8988T (cell line): ENCODE data around the gene PCDHA2.
A peak's percentile ranks its signal among the peaks of the same experiment; 100 is the strongest.
"Not testable (repeated sequence)": the region's sequence is repeated elsewhere in the genome, so short reads cannot be mapped to it uniquely, and the experiment has no call there.

Experiments used
- DNase-seq: peaks from one replicate; pipeline ENCODE4 v3.0.0; 2011

The PCDHA2 gene

DNA sequence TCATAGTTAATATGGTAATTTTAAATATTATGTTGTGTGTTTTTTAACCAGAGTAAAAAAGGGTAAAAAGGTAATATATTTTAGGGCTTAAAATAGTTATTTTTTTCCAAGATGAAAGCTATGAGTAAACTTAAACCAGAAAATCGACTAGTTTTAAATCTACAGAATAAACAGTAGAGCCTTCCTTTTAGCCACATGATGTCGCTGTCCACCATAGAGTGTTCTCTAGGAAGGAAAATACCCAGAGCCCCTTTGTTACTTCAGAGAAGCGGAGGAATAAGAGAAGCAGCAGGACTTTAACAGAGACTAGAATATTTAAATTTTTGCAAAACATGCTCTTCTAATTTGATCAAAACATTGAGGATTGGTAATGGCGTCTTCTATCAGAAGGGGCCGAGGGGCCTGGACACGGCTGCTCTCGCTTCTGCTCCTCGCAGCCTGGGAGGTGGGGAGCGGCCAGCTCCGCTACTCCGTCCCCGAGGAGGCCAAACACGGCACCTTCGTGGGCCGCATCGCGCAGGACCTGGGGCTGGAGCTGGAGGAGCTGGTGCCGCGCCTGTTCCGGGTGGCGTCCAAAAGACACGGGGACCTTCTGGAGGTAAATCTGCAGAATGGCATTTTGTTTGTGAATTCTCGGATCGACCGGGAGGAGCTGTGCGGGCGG, at the start of gene PCDHA2:
TSS of gene PCDHA2 (plus strand) at position 258 of the 664 bp plus-strand sequence.
- no peak for DNase-seq

DNA sequence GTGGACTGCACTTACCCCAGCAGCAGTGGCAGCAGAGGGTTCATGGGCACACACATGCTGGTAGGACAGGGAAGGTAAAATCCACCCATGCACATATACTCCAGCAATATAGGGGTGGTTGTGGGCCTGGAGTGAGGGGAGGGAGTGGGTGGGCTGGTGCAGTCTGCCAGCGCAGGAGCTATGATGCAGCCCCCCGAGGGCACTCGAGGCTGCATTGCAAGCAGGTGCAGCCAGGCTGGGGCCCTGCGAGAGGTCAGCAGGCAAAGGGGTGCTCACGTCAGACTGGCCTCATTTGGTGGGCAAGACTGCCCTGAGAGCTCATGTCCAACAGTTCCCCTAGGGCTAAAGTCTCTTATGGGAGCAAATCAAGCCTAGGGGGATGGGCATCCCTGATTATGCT, 41.1 kb upstream of the PCDHA2 start:
- no peak for DNase-seq

DNA sequence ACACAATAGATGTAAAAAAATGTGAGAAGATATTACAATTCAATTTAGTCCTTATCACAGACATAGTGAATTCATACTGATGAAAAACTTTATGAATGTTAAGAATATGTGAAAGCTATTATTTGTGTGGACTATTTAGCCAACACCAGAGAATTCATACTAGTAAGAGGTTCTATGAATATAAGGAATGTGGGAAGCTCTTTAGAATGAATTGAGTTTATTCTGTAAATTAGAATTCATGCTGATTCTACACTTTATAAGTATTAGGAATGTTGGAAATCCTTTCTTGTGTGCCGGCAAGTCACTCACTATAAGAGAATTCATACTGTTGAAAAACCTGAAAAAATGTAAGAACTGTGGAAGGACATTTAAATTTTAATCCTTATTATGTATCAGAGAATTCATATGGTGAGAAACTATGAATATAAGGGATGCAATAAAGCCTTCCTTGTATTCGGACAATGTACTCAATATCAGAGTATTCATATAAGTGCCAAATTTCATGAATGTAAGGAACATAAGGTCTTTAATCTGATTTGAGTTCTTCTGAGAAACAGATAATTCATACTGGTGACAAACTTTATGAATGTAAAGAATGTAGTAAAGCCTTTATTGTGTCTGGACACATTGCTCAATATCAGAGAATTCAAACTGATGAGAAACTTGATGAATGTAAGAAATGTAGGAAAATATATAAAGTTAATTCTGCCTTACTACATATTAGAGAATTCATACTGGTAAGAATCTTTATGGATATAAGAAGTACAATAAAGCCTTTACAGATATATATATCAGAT, 30.3 kb upstream of the PCDHA2 start:
- no peak for DNase-seq

DNA sequence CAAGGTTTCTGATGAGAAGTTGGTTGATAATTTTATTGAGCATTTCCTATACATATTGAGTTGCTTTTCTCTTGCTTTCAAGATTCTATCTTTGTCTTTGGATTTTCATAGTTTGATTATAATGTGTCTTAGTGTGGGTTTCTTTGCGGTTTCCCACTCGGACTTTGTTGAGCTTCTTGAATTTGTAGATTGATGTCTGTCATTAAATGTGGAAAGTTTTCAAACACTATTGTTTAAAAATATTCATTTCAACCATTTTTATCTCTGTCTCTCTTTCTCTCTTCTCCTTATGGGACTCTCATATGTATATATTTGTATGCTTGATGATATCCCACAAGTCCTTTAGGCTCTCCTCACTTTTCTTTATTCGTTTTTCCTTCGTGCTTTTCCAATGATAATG, 27.2 kb upstream of the PCDHA2 start:
- DNase-seq: no peak

DNA sequence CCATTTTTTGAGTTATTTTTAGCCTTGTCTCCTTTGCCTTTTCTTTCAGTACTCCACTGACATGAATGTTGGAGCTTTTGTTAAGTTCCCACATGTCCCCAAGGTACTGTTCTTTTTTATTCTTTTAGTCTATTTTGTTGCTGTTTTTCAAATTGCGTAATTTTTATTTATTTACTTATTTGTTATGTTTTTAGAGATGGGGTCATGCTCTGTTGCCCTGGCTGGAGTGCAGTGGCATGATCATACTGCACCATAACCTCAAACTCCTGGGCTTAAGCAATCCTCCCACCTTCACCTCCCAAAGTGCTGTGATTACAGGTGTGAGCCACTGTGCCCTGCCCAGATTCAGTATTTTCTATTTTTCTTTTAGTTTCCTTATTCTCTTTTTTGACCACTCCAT, 14.1 kb upstream of the PCDHA2 start:
- DNase-seq: no peak

DNA sequence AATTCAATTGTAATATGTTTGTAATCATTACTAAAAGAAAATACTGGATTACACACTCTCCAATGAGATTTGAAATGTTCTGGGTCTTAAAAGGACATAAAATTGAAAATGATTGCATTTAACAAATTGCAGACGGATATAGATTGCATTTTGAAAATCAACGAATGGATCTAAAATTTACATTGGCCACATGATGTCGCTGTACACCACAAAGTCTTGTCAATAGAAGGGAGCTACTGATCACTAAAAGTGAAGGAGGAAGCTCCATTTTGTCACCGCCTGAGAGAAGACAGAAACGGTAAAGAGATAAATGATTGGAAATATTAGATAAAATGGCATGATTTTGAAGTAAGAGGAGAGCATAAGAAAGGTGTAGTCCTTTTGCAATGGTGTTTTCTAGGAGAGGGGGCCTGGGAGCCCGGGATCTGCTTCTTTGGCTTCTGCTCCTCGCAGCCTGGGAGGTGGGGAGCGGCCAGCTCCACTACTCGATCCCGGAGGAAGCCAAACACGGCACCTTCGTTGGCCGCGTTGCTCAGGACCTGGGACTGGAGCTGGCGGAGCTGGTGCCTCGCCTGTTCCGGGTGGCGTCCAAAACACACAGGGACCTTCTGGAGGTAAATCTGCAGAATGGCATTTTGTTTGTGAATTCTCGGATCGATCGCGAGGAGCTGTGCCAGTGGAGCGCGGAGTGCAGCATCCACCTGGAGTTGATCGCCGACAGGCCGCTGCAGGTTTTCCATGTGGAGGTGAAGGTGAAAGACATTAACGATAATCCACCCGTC, 8.6 kb upstream of the PCDHA2 start, which contains the start of gene PCDHA1:
TSS of gene PCDHA1 (plus strand) at position 236 of the 782 bp plus-strand sequence.
- peak; percentile 63 for DNase-seq

DNA sequence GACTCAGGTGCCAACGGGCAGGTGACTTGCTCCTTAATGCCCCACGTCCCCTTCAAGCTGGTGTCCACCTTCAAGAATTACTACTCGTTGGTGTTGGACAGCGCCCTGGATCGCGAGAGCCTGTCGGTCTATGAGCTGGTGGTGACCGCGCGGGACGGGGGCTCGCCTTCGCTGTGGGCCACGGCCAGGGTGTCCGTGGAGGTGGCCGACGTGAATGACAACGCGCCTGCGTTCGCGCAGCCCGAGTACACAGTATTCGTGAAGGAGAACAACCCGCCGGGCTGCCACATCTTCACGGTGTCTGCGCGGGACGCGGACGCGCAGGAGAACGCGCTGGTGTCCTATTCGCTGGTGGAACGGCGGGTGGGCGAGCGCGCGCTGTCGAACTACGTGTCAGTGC, 7.2 kb upstream of the PCDHA2 start:
- not testable (repeated sequence) for DNase-seq

DNA sequence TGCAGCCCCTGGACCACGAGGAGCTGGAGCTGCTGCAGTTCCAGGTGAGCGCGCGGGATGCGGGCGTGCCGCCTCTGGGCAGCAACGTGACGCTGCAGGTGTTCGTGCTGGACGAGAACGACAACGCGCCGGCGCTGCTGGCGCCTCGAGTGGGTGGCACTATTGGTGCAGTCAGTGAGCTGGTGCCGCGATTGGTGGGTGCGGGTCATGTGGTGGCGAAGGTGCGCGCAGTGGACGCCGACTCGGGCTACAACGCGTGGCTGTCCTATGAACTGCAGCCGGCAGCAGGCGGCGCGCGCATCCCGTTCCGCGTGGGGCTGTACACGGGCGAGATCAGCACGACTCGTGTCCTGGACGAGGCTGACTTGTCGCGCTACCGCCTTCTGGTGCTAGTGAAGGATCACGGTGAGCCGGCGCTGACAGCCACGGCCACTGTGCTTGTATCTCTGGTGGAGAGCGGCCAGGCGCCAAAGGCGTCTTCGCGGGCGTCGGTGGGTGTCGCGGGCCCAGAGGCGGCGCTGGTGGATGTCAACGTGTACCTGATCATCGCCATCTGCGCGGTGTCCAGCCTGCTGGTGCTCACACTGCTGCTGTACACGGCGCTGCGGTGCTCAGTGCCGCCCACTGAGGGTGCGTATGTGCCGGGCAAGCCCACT, 6.7 kb upstream of the PCDHA2 start:
- not testable (repeated sequence) for DNase-seq

DNA sequence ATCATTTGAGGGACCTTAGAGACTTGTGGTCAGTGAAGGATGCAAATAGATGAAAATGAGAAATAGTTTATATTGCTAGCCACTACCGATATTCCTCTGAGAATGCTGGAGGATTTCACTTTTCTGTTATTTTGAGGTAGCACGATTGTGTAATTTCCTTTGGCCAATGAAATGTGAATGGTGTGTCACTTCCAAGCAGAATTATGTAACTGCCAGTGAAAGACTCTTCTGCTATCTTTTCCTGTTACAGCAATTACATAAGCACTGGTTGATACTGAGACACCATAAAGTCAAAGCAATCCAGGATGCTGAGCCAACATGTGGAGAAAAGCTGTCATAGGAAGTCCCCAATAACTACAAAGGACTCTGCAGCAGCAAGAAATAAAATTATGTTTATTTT, 3.6 kb upstream of the PCDHA2 start:
- DNase-seq: no peak

DNA sequence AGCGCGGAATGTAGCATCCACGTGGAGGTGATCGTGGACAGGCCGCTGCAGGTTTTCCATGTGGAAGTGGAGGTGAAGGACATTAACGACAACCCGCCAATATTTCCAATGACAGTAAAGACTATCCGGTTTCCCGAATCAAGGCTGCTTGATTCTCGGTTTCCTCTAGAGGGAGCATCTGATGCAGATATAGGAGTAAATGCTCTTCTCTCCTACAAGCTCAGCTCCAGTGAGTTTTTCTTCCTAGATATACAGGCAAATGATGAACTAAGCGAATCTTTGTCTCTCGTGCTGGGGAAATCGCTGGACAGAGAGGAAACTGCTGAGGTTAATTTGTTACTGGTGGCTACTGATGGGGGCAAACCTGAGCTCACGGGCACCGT, 598 bp downstream of the PCDHA2 start:
- peak; percentile 36 for DNase-seq

DNA sequence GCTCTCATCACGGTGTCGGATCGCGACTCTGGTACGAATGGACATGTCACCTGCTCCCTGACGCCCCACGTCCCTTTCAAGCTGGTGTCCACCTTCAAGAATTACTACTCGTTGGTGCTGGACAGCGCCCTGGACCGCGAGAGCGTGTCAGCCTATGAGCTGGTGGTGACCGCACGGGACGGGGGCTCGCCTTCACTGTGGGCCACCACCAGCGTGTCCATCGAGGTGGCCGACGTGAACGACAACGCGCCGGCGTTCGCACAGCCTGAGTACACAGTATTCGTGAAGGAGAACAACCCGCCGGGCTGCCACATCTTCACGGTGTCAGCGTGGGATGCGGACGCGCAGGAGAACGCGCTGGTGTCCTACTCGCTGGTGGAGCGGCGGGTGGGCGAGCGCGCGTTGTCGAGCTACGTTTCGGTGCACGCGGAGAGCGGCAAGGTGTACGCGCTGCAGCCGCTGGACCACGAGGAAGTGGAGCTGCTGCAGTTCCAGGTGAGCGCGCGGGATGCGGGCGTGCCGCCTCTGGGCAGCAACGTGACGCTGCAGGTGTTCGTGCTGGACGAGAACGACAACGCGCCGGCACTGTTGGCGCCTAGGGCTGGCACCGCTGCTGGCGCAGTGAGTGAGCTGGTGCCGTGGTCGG, 1.5 kb downstream of the PCDHA2 start:
- DNase-seq: not testable (repeated sequence)

DNA sequence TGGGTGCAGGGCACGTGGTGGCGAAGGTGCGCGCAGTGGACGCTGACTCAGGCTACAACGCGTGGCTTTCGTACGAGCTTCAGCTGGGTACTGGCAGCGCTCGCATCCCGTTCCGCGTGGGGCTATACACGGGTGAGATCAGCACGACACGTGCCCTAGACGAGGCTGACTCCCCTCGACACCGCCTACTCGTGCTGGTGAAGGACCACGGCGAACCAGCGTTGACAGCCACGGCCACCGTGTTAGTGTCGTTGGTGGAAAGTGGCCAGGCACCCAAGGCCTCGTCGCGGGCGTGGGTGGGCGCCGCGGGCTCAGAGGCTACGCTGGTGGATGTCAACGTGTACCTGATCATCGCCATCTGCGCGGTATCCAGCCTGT, 2.1 kb downstream of the PCDHA2 start:
- no peak for DNase-seq

DNA sequence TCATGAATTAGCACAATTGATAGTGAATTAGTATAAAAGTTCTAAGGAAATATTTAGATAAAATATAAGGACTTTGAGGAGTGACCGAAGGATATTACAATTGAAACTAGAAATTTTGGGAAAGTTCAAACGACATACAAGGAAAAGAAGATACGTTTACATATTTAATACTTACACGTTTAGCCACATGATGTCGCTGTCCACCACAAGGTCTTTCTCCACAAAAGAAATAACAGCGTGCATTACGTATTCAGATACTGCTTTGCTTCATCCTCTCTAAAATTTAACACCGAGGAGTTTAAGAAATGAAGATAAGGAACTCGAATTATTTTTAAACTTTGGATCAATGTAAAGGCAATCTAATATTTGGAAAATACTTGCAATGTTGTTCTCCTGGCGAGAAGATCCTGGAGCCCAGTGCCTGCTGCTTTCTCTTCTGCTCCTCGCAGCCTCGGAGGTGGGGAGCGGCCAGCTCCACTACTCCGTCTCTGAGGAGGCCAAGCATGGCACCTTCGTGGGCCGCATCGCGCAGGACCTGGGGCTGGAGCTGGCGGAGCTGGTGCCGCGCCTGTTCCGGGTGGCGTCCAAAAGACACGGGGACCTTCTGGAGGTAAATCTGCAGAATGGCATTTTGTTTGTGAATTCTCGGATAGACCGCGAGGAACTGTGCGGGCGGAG, 6.3 kb downstream of the PCDHA2 start, which contains the start of gene PCDHA3:
TSS of gene PCDHA3 (plus strand) at position 242 of the 678 bp plus-strand sequence.
- no peak for DNase-seq

DNA sequence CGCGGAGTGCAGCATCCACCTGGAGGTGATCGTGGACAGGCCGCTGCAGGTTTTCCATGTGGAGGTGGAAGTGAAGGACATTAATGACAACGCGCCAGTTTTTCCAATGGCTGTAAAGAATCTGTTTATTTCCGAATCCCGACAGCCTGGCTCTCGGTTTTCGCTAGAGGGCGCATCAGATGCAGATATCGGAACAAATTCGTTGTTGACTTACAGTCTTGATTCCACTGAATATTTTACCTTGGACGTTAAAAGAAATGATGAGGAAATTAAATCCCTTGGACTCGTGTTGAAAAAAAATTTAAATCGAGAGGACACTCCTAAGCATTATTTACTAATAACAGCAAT, 6.8 kb downstream of the PCDHA2 start:
- no peak for DNase-seq

DNA sequence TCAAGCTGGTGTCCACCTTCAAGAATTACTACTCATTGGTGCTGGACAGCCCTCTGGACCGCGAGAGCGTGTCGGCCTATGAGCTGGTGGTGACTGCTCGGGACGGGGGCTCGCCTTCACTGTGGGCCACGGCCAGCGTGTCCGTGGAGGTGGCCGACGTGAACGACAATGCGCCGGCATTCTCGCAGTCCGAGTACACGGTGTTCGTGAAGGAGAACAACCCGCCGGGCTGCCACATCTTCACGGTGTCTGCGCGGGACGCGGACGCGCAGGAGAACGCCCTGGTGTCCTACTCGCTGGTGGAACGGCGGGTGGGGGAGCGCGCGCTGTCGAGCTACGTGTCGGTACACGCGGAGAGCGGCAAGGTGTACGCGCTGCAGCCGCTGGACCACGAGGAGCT, 7.7 kb downstream of the PCDHA2 start:
- not testable (repeated sequence) for DNase-seq

DNA sequence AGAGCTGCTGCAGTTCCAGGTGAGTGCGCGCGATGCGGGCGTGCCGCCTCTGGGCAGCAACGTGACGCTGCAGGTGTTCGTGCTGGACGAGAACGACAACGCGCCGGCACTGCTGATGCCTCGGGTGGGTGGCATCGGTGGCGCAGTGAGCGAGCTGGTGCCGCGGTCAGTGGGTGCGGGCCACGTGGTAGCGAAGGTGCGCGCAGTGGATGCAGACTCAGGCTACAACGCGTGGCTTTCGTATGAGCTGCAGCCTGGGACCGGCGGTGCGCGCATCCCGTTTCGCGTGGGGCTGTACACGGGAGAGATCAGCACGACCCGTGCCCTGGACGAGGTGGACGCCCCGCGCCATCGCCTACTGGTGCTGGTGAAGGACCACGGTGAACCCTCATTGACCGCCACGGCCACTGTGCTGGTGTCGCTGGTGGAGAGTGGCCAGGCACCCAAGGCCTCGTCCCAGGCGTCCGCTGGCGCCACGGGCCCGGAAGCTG, 8.2 kb downstream of the PCDHA2 start:
- DNase-seq: no peak

DNA sequence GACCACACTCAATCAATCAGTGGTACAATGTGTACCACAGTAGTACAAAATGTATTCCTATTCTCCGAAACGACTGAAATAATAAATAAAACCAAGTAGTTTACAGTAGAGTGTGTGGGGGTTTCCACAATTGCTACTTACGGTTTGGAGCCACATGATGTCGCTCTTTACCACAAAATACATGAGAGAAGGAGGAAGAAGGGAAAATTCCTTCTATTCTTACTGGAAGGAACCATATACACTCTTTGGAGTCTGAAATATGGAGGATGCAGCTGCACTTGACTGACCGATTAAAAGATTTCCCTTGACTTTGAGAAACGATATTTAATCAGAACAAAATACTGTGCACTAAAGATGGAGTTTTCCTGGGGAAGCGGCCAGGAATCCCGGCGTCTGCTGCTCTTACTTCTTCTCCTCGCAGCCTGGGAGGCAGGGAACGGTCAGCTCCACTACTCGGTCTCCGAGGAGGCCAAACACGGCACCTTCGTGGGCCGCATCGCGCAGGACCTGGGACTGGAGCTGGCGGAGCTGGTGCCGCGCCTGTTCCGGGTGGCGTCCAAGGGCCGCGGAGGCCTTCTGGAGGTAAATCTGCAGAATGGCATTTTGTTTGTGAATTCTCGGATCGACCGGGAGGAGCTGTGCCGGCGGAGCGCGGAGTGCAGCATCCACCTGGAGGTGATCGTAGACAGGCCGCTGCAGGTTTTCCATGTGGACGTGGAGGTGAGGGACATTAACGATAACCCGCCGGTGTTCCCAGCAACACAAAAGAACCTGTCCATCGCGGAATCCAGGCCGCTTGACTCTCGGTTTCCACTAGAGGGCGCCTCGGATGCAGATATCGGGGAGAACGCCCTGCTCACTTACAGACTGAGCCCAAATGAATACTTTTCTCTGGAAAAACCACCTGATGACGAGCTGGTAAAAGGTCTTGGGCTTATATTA, 12.5 kb downstream of the PCDHA2 start, which contains the start of gene PCDHA4:
TSS of gene PCDHA4 (plus strand) at position 235 of the 942 bp plus-strand sequence.
- no peak for DNase-seq

DNA sequence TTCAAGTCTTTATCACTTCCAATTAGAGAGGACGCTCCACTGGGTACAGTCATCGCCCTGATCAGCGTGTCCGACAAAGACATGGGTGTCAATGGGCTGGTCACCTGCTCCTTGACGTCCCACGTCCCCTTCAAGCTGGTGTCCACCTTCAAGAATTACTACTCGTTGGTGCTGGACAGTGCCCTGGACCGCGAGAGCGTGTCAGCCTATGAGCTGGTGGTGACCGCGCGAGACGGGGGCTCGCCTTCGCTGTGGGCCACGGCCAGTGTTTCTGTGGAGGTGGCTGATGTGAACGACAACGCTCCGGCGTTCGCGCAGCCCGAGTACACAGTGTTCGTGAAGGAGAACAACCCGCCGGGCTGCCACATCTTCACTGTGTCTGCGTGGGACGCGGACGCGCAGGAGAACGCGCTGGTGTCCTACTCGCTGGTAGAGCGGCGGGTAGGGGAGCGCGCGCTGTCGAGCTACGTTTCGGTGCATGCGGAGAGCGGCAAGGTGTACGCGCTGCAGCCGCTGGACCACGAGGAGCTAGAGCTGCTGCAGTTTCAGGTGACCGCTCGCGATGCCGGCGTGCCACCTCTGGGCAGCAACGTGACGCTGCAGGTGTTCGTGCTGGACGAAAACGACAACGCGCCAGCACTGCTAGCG, 13.7 kb downstream of the PCDHA2 start:
- not testable (repeated sequence) for DNase-seq

DNA sequence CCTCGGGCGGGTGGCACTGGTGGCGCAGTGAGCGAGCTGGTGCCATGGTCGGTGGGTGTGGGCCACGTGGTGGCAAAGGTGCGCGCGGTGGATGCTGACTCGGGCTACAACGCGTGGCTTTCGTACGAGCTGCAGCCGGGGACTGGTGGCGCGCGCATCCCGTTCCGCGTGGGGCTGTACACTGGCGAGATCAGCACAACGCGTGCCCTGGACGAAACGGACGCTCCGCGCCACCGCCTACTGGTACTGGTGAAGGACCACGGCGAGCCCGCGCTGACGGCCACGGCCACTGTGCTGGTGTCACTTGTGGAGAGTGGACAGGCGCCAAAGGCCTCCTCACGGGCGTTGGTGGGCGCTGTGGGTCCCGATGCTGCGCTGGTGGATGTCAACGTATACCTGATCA, 14.2 kb downstream of the PCDHA2 start:
- no peak for DNase-seq
